ENCODE results near the gene SUCLA2. TPM values are rescaled to one million over a fixed set of nuclear protein-coding genes. Genes with fewer than 3 reads are reported as not detected.
A peak's percentile ranks its signal among the peaks of the same experiment; 100 is the strongest.

The SUCLA2 gene
- total and polyA plus RNA-seq, 2 donors (not counting 1 experiment from before 2014, with no cell fraction given): 45.7 to 64.8 TPM

DNA sequence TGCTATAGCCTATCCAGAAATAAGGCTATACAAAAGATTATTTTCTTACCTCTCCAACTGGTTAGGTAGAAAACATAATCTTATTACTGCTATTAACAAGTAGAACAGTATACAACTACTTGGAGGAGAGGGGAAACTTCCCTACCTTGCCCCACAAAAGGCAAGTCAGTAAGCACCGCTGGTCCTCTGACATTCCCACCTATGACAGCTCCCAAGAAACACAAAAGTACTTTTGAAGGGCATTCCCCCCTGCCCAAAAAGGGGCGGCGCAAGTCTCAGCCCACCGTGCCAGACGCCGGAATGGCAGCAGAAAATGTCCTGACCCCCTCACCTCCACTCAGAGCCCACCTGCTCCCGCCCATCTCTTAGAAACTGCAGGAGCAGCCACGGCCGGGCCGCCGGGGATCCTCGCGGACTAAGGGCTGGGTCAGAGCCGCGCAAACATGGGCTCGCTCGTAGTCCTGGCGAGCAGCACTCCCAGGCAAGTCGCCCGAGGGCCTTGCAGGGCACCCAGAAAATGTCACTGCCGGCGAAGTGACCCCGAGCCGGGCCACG is 437 bp downstream of the SUCLA2 start:
- H3K9ac ChIP-seq (ENCODE audit: insufficient read depth, low read length): peak overlapping the region; percentile 91
- H3K36me3 ChIP-seq (ENCODE audit: control insufficient read depth, insufficient read depth, low read length): no peaks in the 10 kb centered on the region
- peak overlapping the region; percentile 87 to 96 (median 88) for H3K4me3 ChIP-seq (replicated peaks in 1 of 4; ENCODE audit: control extremely low read depth in 1 of 4, insufficient read depth in 1 of 4, low read depth in 3 of 4, low read length in 4 of 4)
- H3K27ac ChIP-seq (ENCODE audit: insufficient read depth, low read length): peak overlapping the region; percentile 88
- peaks cover 38% of the 10 kb centered on the region for H3K79me2 ChIP-seq (ENCODE audit: control insufficient read depth, insufficient read depth, low read length)
- peaks cover 3% of the 10 kb centered on the region for H3K4me1 ChIP-seq (ENCODE audit: control insufficient read depth, extremely low read depth, insufficient read depth, low read length)
- peak overlapping the region; percentile 94 for H3K4me2 ChIP-seq (ENCODE audit: extremely low read depth, insufficient read depth, low read length)
- DNase-seq (ENCODE audit: low read depth in 2 of 2): peak; percentile 10 to 20
- no peak for TF ChIP-seq EZH2 (IDR thresholded peaks at IDR 0.05; ENCODE audit: low read length, missing control alignments)
- TF ChIP-seq, protein P1, sequence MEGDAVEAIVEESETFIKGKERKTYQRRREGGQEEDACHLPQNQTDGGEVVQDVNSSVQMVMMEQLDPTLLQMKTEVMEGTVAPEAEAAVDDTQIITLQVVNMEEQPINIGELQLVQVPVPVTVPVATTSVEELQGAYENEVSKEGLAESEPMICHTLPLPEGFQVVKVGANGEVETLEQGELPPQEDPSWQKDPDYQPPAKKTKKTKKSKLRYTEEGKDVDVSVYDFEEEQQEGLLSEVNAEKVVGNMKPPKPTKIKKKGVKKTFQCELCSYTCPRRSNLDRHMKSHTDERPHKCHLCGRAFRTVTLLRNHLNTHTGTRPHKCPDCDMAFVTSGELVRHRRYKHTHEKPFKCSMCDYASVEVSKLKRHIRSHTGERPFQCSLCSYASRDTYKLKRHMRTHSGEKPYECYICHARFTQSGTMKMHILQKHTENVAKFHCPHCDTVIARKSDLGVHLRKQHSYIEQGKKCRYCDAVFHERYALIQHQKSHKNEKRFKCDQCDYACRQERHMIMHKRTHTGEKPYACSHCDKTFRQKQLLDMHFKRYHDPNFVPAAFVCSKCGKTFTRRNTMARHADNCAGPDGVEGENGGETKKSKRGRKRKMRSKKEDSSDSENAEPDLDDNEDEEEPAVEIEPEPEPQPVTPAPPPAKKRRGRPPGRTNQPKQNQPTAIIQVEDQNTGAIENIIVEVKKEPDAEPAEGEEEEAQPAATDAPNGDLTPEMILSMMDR (conservative IDR thresholded peaks at IDR 0.05 in 1 of 2, IDR thresholded peaks at IDR 0.05 in 1 of 2; ENCODE audit: low read depth in 1 of 2, low read length in 2 of 2): no peak
- H3K9me3 ChIP-seq (ENCODE audit: control insufficient read depth, insufficient read depth, low read depth, low read length): no peaks in the 10 kb centered on the region
- H4K20me1 ChIP-seq (ENCODE audit: control insufficient read depth, extremely low read depth, insufficient read depth, low read length): no peaks in the 10 kb centered on the region
- peak overlapping the region; percentile 96 for H2AFZ ChIP-seq (ENCODE audit: low read length)
- no peaks in the 10 kb centered on the region for H3K27me3 ChIP-seq (ENCODE audit: control insufficient read depth, insufficient read depth, low read length)

DNA sequence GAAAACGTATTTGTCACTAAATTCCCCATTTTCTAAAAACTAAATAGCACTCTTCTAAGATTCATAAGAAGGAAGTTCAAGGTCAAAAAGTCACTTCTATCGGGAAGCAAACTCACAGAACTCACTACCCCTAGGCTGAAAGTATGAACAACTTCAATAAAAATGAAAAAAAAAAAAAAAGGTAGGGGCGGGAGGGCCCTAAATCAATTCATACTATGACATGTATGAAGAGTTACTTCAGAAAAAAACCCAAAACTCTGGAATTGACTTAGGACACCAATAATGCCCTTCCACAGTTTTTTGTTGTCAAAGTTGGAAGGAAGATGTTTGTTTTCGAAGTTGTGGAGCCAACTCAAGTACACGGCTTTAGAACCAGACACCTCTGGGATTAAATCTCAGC is 1.1 kb downstream of the SUCLA2 start:
- Histone ChIP-seq H3K4me3 (replicated peaks in 1 of 4; ENCODE audit: control extremely low read depth in 1 of 4, insufficient read depth in 1 of 4, low read depth in 3 of 4, low read length in 4 of 4) (peak overlapping the region; percentile 87 to 96 (median 88)), H3K4me2 (ENCODE audit: extremely low read depth, insufficient read depth, low read length) (peak overlapping the region; percentile 94), H4K20me1 (ENCODE audit: control insufficient read depth, extremely low read depth, insufficient read depth, low read length) (no peaks in the 10 kb centered on the region), H3K79me2 (ENCODE audit: control insufficient read depth, insufficient read depth, low read length) (peaks cover 38% of the 10 kb centered on the region), H3K27me3 (ENCODE audit: control insufficient read depth, insufficient read depth, low read length) (no peaks in the 10 kb centered on the region), H3K27ac (ENCODE audit: insufficient read depth, low read length) (no peak overlapping the region), H2AFZ (ENCODE audit: low read length) (no peak overlapping the region), H3K4me1 (ENCODE audit: control insufficient read depth, extremely low read depth, insufficient read depth, low read length) (peaks cover 3% of the 10 kb centered on the region), H3K36me3 (ENCODE audit: control insufficient read depth, insufficient read depth, low read length) (no peaks in the 10 kb centered on the region), H3K9ac (ENCODE audit: insufficient read depth, low read length) (no peak overlapping the region), H3K9me3 (ENCODE audit: control insufficient read depth, insufficient read depth, low read depth, low read length) (no peaks in the 10 kb centered on the region)
- DNase-seq (ENCODE audit: low read depth in 2 of 2): no peak
- no peak for TF ChIP-seq EZH2 (IDR thresholded peaks at IDR 0.05; ENCODE audit: low read length, missing control alignments)
- TF ChIP-seq, protein P1 (conservative IDR thresholded peaks at IDR 0.05 in 1 of 2, IDR thresholded peaks at IDR 0.05 in 1 of 2; ENCODE audit: low read depth in 1 of 2, low read length in 2 of 2): no peak

DNA sequence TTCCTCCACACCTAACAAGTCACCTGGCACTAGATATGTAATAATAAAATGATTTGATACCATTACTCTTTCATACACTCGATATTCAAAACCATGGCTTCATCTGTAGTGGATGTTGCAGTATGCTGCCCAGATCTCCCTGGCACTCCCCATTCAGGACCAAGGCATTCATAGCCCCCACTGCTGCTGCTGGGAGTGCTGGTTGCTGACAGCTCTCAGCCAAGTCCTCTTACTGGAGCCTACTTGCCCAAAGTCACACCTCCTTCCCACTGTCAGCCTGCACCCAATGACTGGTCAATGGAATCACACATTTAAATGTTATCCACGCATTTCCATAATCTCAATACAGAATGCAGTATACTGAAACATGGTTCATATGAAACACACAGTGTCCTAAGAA is 3.7 kb downstream of the SUCLA2 start:
- H3K4me2 ChIP-seq (ENCODE audit: extremely low read depth, insufficient read depth, low read length): no peak overlapping the region
- H3K79me2 ChIP-seq (ENCODE audit: control insufficient read depth, insufficient read depth, low read length): peaks cover 41% of the 10 kb centered on the region
- no peak overlapping the region for H3K27ac ChIP-seq (ENCODE audit: insufficient read depth, low read length)
- H4K20me1 ChIP-seq (ENCODE audit: control insufficient read depth, extremely low read depth, insufficient read depth, low read length): no peaks in the 10 kb centered on the region
- H3K9ac ChIP-seq (ENCODE audit: insufficient read depth, low read length): no peak overlapping the region
- H3K4me1 ChIP-seq (ENCODE audit: control insufficient read depth, extremely low read depth, insufficient read depth, low read length): peaks cover 3% of the 10 kb centered on the region
- no peak overlapping the region for H3K4me3 ChIP-seq (replicated peaks in 1 of 4; ENCODE audit: control extremely low read depth in 1 of 4, insufficient read depth in 1 of 4, low read depth in 3 of 4, low read length in 4 of 4)
- H3K9me3 ChIP-seq (ENCODE audit: control insufficient read depth, insufficient read depth, low read depth, low read length): no peaks in the 10 kb centered on the region
- peaks cover 2% of the 10 kb centered on the region for H3K36me3 ChIP-seq (ENCODE audit: control insufficient read depth, insufficient read depth, low read length)
- DNase-seq (ENCODE audit: low read depth in 2 of 2): no peak
- TF ChIP-seq EZH2 (IDR thresholded peaks at IDR 0.05; ENCODE audit: low read length, missing control alignments): no peak
- TF ChIP-seq, protein P1 (conservative IDR thresholded peaks at IDR 0.05 in 1 of 2, IDR thresholded peaks at IDR 0.05 in 1 of 2; ENCODE audit: low read depth in 1 of 2, low read length in 2 of 2): no peak
- no peaks in the 10 kb centered on the region for H3K27me3 ChIP-seq (ENCODE audit: control insufficient read depth, insufficient read depth, low read length)
- no peak overlapping the region for H2AFZ ChIP-seq (ENCODE audit: low read length)
